ENCODE measurements around the gene ANK3.

DNA sequence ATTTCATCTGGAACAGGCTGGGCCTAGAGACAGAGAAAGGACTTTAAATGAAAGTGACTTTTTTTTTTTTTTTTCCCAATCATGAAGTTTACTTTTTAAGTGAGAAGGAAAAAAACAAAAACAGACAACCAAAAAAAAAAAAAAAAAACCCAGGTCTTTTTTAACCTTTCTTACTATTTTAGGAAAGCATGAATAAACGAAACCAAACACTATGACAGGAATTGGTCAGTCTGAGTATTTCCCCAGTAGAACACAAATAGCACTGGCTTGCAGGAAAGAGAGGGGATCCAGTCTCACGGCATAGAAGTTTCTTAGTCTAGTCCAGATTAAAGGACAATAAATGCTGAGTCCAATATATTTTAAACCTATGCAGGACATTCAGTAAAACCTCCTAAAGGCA, 302.8 kb downstream of the ANK3 start:
- no peak for TF ChIP-seq KLF1 (tag by site-specific recombination; IDR thresholded peaks at IDR 0.05)
- TF ChIP-seq, protein P1, sequence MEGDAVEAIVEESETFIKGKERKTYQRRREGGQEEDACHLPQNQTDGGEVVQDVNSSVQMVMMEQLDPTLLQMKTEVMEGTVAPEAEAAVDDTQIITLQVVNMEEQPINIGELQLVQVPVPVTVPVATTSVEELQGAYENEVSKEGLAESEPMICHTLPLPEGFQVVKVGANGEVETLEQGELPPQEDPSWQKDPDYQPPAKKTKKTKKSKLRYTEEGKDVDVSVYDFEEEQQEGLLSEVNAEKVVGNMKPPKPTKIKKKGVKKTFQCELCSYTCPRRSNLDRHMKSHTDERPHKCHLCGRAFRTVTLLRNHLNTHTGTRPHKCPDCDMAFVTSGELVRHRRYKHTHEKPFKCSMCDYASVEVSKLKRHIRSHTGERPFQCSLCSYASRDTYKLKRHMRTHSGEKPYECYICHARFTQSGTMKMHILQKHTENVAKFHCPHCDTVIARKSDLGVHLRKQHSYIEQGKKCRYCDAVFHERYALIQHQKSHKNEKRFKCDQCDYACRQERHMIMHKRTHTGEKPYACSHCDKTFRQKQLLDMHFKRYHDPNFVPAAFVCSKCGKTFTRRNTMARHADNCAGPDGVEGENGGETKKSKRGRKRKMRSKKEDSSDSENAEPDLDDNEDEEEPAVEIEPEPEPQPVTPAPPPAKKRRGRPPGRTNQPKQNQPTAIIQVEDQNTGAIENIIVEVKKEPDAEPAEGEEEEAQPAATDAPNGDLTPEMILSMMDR (tag by site-specific recombination; IDR thresholded peaks at IDR 0.05) = no peak
- TF ChIP-seq ZNF704 (tag by site-specific recombination; IDR thresholded peaks at IDR 0.05) = no peak
- TF ChIP-seq MEIS1 (CRISPR knock-in tag; IDR thresholded peaks at IDR 0.05; ENCODE audit: borderline replicate concordance) = no peak
- TF ChIP-seq ZBTB20 (tag by site-specific recombination; IDR thresholded peaks at IDR 0.05) = no peak
- no peak for TF ChIP-seq ZNF398 (tag by site-specific recombination; IDR thresholded peaks at IDR 0.05)
- TF ChIP-seq ZNF629 (tag by site-specific recombination; IDR thresholded peaks at IDR 0.05) = no peak
- TF ChIP-seq ZBTB44 (tag by site-specific recombination; IDR thresholded peaks at IDR 0.05) = no peak
- TF ChIP-seq ZSCAN23 (tag by site-specific recombination; IDR thresholded peaks at IDR 0.05) = no peak
- TF ChIP-seq ZNF140 (tag by site-specific recombination; IDR thresholded peaks at IDR 0.05) = no peak
- TF ChIP-seq ZNF426 (tag by site-specific recombination; IDR thresholded peaks at IDR 0.05) = no peak
- TF ChIP-seq ZNF560 (tag by site-specific recombination; IDR thresholded peaks at IDR 0.05; ENCODE audit: borderline replicate concordance) = no peak
